ENCODE data around the gene AP3B1.

AP3B1 gene

GRCh38 chr5:78293851-78294247 is 649 bp downstream of the AP3B1 start:
- no peak for DNase-seq (ENCODE audit: low read depth in 2 of 2, low spot score in 1 of 2)

GRCh38 chr5:78291687-78292086 is 2.8 kb downstream of the AP3B1 start:
- DNase-seq (ENCODE audit: low read depth in 2 of 2, low spot score in 1 of 2) = no peak

- no peak for DNase-seq (ENCODE audit: low read depth in 2 of 2, low spot score in 1 of 2)
These were observed 4.6 kb downstream of the AP3B1 start for GRCh38 chr5:78289911-78290310.

DNA sequence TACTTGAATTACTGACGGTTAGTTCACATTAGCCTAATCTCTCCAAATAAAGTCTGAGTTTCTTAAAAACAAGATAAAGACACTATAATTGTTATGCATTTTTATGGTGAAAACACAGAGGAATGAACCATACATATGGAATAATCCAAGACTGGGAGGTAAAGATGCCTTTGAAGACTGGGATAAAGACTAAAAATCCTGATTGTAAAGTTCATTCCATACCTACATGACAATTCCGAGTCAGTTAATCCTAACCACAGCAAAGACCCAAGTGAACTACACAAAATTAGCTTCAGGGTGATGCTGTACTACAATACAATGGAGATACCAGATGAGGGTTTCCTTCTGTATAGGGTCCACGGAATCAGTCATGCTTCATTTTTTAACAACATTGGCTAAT is 6.3 kb downstream of the AP3B1 start:
- DNase-seq (ENCODE audit: low read depth in 2 of 2, low spot score in 1 of 2) = no peak

DNA sequence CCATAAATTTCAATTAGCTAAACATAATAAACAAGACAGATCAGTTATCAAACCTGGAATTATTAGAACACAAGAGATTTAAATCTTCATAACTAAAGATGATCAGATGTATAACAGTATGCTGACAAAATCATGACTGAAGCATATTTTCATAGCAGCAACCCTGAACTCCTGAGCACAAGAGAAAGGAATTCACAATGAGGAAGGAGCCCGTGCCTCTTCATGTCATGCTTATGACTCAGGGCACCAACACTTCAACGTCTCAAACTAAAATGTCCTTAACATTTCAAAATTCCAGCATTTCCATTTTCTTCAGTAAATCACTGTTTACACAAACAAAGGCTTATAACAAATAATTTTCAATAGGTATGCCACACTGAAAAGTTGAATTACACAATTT is 6.7 kb downstream of the AP3B1 start:
- no peak for DNase-seq (ENCODE audit: low read depth in 2 of 2, low spot score in 1 of 2)

DNA sequence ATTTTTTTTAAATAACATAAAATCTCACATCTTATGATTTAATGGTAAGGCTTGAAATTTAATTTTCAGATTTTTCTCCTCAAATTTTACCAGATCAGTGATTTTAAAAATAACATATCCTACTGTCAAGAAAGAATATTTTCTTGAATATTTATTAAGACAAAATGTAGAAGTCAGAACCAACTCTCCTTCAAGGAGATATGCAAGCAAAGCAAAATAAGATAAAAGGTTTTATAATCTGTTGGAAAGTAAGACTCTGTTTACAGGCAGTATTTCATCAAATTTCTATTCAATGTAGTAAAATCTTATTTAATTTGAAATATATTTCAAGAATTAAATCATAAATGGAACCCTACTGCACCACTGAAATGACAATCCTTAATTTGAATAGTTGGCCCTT is 7.3 kb downstream of the AP3B1 start:
- no peak for DNase-seq (ENCODE audit: low read depth in 2 of 2, low spot score in 1 of 2)

DNA sequence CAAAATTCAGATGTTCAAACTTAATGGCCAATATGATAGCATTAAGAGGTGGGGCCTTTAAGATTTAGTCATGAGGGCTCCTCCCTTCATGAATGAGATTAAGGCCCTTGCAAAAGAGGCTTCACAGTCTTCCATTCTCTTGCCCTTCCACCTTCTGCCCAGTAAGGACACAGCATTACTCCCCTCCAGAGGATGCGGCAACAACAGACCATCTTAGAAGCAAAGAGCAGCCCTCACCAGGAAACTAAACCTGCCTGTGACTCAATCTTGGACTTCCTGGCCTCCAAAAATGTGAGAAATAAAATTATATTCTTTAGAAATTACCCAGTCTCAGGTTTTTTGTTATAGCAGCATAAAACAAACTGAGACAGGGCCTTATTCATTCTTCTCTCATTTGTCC is 8.2 kb downstream of the AP3B1 start:
- DNase-seq (ENCODE audit: low read depth in 2 of 2, low spot score in 1 of 2) = no peak

DNA sequence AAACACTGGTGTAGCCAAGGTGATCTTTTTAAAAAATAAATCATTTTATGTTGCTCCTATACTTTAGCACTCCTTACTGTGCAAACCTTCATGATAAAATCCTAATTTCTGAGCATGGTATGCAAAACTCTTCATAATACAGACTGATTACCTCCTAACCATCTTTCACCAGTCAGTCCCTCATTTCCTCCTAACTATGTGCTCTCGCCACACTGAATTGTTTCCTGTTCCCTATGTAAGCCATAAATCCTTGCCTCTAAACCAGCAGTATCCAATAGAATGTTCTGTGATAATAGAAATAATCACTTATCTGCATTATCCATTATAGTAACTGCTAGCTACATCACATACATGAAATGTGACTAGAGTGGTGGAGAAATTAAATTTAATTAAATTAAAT is 10.7 kb downstream of the AP3B1 start:
- DNase-seq (ENCODE audit: low read depth in 2 of 2, low spot score in 1 of 2) = no peak

GRCh38 chr5:78283105-78283504 is 11.4 kb downstream of the AP3B1 start:
- no peak for DNase-seq (ENCODE audit: low read depth in 2 of 2, low spot score in 1 of 2)

DNA sequence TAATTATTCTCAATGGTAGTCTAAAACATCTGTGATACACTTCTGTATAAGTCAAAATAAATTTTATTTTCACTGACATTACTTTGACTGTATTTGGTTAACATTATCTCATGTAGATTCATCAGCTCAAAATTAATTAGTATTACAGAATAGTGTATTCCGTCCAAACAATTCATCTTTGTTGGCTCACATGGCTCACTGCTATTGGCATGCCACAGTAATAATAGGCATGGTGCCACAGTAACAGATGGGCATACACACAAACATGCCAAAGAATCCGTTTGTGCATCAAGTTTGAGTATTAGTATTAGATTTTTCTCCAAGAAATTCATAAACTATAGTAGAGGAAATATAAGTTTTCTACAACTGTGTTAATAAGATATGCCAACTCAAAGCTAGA is 14.2 kb downstream of the AP3B1 start:
- no peak for DNase-seq (ENCODE audit: low read depth in 2 of 2, low spot score in 1 of 2)

GRCh38 chr5:78279194-78279593 is 15.3 kb downstream of the AP3B1 start:
- no peak for DNase-seq (ENCODE audit: low read depth in 2 of 2, low spot score in 1 of 2)

DNA sequence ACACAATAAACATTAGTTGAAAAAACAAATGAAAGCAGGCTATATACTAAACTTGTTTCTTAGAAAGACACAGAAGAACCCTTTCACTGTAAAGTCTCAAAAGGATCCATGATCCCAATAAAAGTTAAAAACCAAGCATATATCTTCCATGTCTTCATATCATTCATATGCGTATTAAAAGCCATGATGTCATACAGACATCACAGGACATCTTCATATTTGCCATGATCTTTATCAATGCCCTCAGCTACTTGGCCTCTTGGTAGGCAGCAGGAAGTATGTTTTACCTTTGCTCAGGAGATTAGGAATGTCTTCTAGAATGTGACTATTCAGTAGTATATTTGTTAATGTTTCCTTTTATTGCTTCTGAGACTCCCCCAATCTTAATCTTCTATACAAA is 16.8 kb downstream of the AP3B1 start:
- DNase-seq (ENCODE audit: low read depth in 2 of 2, low spot score in 1 of 2) = no peak

DNA sequence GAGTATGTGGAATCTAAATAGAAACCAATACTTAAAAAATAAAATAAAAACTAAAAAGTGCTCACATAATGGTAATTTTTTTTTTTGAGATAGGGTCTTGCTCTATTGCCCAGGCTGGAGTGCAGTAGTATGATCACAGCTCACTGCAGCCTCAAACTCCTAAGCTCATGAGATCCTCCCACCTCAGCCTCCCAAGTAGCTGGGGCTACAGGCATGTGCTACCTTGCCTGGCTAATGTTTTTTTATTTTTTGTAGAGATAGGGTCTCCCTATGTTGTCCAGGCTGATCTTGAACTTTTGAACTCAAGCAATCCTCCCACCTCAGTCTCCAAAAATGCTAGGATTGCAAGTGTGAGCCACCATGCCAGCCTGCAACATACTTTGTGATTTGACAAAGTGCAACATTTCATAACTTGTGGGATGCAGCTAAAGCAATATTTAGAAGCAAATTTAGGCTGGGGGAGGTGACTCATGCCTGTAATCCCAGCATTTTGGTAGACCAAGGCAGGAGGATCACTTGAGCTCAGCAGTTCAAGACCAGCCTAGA is 18.4 kb downstream of the AP3B1 start:
- no peak for DNase-seq (ENCODE audit: low read depth in 2 of 2, low spot score in 1 of 2)

GRCh38 chr5:78274540-78275197 is 19.8 kb downstream of the AP3B1 start:
- no peak for DNase-seq (ENCODE audit: low read depth in 2 of 2, low spot score in 1 of 2)

DNA sequence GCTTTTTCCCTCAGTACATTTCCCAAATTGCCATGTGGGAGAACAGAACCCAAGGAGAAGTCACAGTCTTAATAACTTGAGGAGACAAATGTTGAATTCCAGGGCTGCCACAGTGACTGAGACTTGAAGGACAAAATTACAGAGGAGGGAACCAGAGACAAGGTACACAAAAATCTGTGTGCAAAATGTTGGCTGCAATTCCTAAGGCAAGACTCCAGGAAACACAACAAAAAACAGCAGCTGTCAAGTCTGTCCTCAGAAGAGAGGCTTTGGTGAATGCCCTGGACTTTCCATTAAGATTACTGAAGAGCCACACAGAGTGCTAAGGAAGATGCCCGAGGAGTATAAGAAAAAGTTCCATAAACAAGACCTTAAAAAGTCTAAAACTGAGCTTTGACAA is 21.1 kb downstream of the AP3B1 start:
- DNase-seq (ENCODE audit: low read depth in 2 of 2, low spot score in 1 of 2) = no peak

- DNase-seq (ENCODE audit: low read depth in 2 of 2, low spot score in 1 of 2) = no peak
These were observed 22.7 kb downstream of the AP3B1 start for GRCh38 chr5:78271766-78272165.

DNA sequence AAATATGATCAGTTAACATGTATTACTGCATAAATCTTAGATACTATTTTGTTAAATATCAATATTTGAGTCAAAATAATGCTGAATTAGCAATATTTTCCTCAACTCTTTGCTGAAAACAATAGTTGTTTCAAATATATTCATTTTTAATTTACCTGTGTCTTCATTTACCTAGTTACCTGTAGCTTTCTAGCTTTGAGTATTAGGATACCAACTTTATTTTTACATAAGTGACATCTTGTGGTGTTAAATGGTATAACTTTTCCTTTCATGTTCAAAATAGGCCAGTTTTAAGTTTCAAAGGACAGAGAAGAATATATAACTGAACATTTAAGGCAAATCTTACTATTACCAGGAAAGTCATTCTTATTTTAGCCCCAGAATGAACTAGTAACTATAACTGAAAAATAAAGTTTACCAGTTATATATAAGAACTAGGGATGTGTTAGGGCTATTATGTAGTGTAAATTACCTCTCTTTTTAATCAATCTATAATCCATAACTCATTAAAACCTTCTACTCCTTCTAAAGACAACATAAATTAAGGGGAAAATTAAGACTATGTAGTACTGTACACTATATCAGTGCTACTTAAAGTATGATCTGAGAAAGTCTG is 25.3 kb downstream of the AP3B1 start:
- no peak for DNase-seq (ENCODE audit: low read depth in 2 of 2, low spot score in 1 of 2)

GRCh38 chr5:78268356-78268755 is 26.1 kb downstream of the AP3B1 start:
- no peak for DNase-seq (ENCODE audit: low read depth in 2 of 2, low spot score in 1 of 2)

- no peak for DNase-seq (ENCODE audit: low read depth in 2 of 2, low spot score in 1 of 2)
These were observed 29.3 kb downstream of the AP3B1 start for GRCh38 chr5:78265163-78265562.

DNA sequence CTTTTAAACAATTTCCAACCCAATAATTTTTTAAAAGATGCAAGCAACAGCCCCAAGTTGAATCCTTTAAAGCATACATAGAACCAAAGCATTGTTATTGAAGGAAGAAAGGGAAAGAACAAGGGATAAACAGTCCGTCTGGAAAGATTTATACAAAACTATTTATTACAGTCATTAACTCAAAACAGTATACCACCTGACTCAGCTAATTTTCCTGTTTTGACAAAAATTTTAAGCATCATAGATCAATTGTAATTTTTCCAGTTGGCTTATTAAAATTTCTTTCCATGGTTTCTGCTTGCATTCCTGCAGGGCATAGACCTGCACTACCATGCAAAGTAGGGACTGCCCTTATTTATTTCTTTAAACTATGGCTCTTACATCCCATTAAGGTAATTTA is 29.9 kb downstream of the AP3B1 start:
- no peak for DNase-seq (ENCODE audit: low read depth in 2 of 2, low spot score in 1 of 2)

GRCh38 chr5:78260771-78261170 is 33.7 kb downstream of the AP3B1 start:
- no peak for DNase-seq (ENCODE audit: low read depth in 2 of 2, low spot score in 1 of 2)

- DNase-seq (ENCODE audit: low read depth in 2 of 2, low spot score in 1 of 2) = no peak
These were observed 41.3 kb downstream of the AP3B1 start for GRCh38 chr5:78253201-78253600.

DNA sequence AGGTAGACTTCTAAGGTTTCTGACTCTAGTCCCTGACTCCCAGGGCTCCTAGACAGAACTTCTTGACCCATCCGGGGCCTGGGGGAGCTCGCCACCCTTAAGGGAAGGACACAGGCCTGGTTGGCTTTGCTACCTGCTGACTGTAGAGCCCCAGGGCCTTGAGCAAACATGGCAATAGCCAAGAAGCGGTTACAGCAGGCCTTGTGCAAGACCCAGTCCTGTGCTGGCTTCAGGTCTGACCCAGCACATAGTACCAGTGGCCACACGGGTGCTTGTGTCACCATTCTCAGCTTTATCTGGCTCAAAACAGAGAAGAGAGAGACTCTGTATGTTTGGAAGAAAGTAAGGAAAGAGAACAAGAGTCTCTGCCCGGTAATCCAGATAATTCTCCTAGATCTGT is 41.8 kb downstream of the AP3B1 start:
- DNase-seq (ENCODE audit: low read depth in 2 of 2, low spot score in 1 of 2) = no peak

Data from stimulated activated CD8-positive, alpha-beta memory T cell treated with anti-CD3 and anti-CD28 coated beads, Interleukin-4, amount 100 ng/mL, for 4 hours (primary cell).